GM21447 (cell line): Measurements from ENCODE around the gene RPP25.

Experiments
- ATAC-seq: cut with Tn5 transposase; IDR thresholded peaks from one replicate; pipeline ENCODE4 v1.9.1; 2021; ENCODE audit not compliant: unreplicated experiment

RPP25 gene

GRCh38 chr15:74956648-74957475, at the start of gene RPP25:
RPP25 (minus strand) TSS chr15:74956772; CDS start chr15:74956583, 189 bp downstream.
- peak; percentile 73 for ATAC-seq

GRCh38 chr15:75002398-75002797, 45.8 kb upstream of the RPP25 start:
- ATAC-seq = no peak

GRCh38 chr15:75001310-75001709, 44.7 kb upstream of the RPP25 start:
- ATAC-seq = no peak

- ATAC-seq = no peak
These were observed 41.0 kb upstream of the RPP25 start for GRCh38 chr15:74997543-74997942.

- no peak for ATAC-seq
These were observed 40.6 kb upstream of the RPP25 start for GRCh38 chr15:74997141-74997540.

GRCh38 chr15:74995779-74996765, 39.5 kb upstream of the RPP25 start:
- no peak for ATAC-seq

- peak; percentile 86 for ATAC-seq
These were observed 38.7 kb upstream of the RPP25 start, which contains the start of gene SCAMP5 for GRCh38 chr15:74995182-74995778. SCAMP5 (plus strand) TSS chr15:74995563; CDS start chr15:75011840, 16,277 bp downstream.

- ATAC-seq = no peak
These were observed 38.1 kb upstream of the RPP25 start for GRCh38 chr15:74994685-74995084.

GRCh38 chr15:74994236-74994635, 37.7 kb upstream of the RPP25 start:
- no peak for ATAC-seq

- ATAC-seq = no peak
These were observed 36.0 kb upstream of the RPP25 start for GRCh38 chr15:74992619-74993018.

GRCh38 chr15:74989527-74989926, 33.0 kb upstream of the RPP25 start:
- ATAC-seq = no peak

- ATAC-seq = no peak
These were observed 31.6 kb upstream of the RPP25 start for GRCh38 chr15:74988007-74988800.

GRCh38 chr15:74983725-74984231, 27.2 kb upstream of the RPP25 start:
- peak; percentile 58 for ATAC-seq

- no peak for ATAC-seq
These were observed 25.6 kb upstream of the RPP25 start for GRCh38 chr15:74982183-74982582.

GRCh38 chr15:74978503-74978902, 21.9 kb upstream of the RPP25 start:
- ATAC-seq = no peak

GRCh38 chr15:74978077-74978476, 21.5 kb upstream of the RPP25 start:
- ATAC-seq = no peak

- ATAC-seq = no peak
These were observed 21.0 kb upstream of the RPP25 start for GRCh38 chr15:74977599-74977998.

- no peak for ATAC-seq
These were observed 19.6 kb upstream of the RPP25 start for GRCh38 chr15:74976159-74976558.

GRCh38 chr15:74967670-74968069, 11.1 kb upstream of the RPP25 start:
- no peak for ATAC-seq

- no peak for ATAC-seq
These were observed 8.2 kb upstream of the RPP25 start for GRCh38 chr15:74964794-74965193.
